Muscle of arm (tissue), 12 donors: Measurements from ENCODE around the gene ITIH4. TPM values are rescaled to one million over a fixed set of nuclear protein-coding genes. Genes with fewer than 3 reads are reported as not detected.

Experiments used
- DNase-seq: peaks from one replicate; pipeline ENCODE4 v3.0.0-alpha.2; 2013
- polyA plus RNA-seq, 12 donors: library from polyadenylated mRNA; unstranded; fragments of 120-200 nt; gene quantifications; one replicate each; pipeline ENCODE4 v1.2.1, GENCODE V29; 2013; ENCODE audit not compliant: insufficient read length in 12 of 12

The ITIH4 gene
- polyA plus RNA-seq, 12 donors = 8.0 to 42.4 (median 29.6) TPM; not detected in 1

GRCh38 chr3:52770496-52771333, 59.8 kb downstream of the ITIH4 start, which contains the start of gene NEK4:
Gene NEK4, minus strand, starts transcription at chr3:52770940. Its CDS starts 194 bp downstream, at chr3:52770746.
- DNase-seq = peak; percentile 93

DNA sequence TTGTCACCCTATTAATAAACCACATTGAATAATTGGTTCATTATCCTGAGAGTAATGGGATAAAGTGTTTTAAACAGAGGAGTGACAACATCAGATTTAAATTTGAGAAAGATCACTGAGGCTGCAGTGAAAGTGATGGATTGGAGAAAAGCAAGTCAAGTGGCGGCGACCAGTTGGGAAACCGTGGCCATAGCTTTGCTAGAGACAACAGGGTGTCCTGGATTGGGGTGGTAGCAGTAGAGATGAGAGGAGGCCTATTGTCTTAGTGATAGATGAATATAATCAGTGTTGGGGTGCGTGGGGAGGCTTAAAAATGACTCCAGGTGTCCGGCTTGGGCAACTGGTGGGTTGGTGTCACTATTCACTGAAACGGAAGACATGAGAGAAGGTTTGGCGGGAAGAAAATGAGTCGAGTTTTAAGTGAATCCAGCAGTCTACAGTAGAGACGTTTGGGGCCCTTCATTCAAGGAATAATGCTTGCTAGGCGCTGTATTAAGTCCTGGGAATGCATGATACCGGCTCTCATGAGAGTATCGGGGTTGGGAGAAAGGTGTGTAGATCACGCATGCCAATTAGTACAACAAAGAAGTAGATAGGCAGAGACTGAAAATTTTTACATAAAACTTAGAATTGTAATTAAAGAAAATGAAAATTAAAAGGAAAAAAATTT, 60.6 kb downstream of the ITIH4 start:
- DNase-seq = no peak

DNA sequence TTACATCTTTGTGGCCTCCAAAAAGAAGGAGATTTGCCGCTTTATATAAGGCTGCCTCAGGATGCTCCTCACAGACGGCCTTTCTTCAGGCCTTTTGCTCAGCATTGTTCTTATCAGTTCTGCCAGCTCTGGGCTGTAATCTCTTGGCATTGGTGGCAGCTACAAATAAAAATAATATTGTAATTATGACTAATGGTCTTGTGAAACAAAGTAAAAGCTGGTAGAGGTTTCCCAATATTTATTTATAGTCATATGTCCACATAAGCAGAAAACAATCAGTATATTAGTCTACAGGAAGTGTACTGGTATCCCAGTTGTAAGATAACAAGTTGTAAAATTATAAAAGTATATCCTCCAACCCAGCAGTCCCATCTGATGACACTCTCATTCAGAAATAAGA, 67.0 kb downstream of the ITIH4 start:
- DNase-seq = no peak

Other genes starting within 250 kb of the ITIH4 start
- 10 to 100 TPM in 11 of 12 donors, not detected in 1; 30.0 to 58.2 (median 51.9) TPM for gene PBRM1, start 144.8 kb downstream of the ITIH4 start, polyA plus RNA-seq
- gene GNL3, start 144.6 kb downstream of the ITIH4 start, polyA plus RNA-seq = 100 to 1,000 TPM in 4 of 12 donors, 10 to 100 TPM in 7, not detected in 1; 65.3 to 150 (median 96.6) TPM
- 100 to 1,000 TPM in 3 of 12 donors, 10 to 100 TPM in 8, not detected in 1; 70.9 to 118 (median 81.5) TPM for gene GLT8D1, start 124.9 kb downstream of the ITIH4 start, polyA plus RNA-seq
- gene SPCS1, start 124.6 kb downstream of the ITIH4 start, polyA plus RNA-seq = 100 to 1,000 TPM in 2 of 12 donors, 10 to 100 TPM in 9, not detected in 1; 75.6 to 111 (median 89.1) TPM
- gene NEK4, start 59.7 kb downstream of the ITIH4 start, polyA plus RNA-seq = 10 to 100 TPM in 8 of 12 donors, 1 to 10 TPM in 3, not detected in 1; 8.7 to 17.8 (median 11.3) TPM
- gene ITIH1, start 53.1 kb downstream of the ITIH4 start, polyA plus RNA-seq = 1 to 10 TPM in 2 of 12 donors, under 1 TPM in 3, not detected in 7; 0.34 to 5.0 (median 0.47) TPM
- 1 to 10 TPM in 9 of 12 donors, under 1 TPM in 1, not detected in 2; 0.31 to 3.8 (median 1.7) TPM for gene ITIH3, start 35.9 kb downstream of the ITIH4 start, polyA plus RNA-seq
- gene MUSTN1, start 4.3 kb upstream of the ITIH4 start, polyA plus RNA-seq = 100 to 1,000 TPM in 7 of 12 donors, 10 to 100 TPM in 4, not detected in 1; 49.5 to 199 (median 120) TPM
- gene STIMATE, start 66.9 kb upstream of the ITIH4 start, polyA plus RNA-seq = 10 to 100 TPM in 3 of 12 donors, 1 to 10 TPM in 8, not detected in 1; 6.2 to 19.1 (median 8.3) TPM
- 10 to 100 TPM in 1 of 12 donors, 1 to 10 TPM in 10, not detected in 1; 6.2 to 37.5 (median 7.5) TPM for gene SFMBT1, start 215.4 kb upstream of the ITIH4 start, polyA plus RNA-seq